Measurements from ENCODE around the gene AGK.

The AGK gene

GRCh38 chr7:141551094-141551781 is at the start of gene AGK:
Gene AGK, plus strand, starts transcription at chr7:141551410. Its CDS starts 4,057 bp downstream, at chr7:141555467.
- DNase-seq = peak; percentile 84

GRCh38 chr7:141501451-141501850 is 49.8 kb upstream of the AGK start:
- DNase-seq = no peak

GRCh38 chr7:141511316-141511675 is 39.9 kb upstream of the AGK start:
- DNase-seq = no peak

GRCh38 chr7:141511676-141512396 is 39.4 kb upstream of the AGK start:
- DNase-seq = no peak

GRCh38 chr7:141512597-141512996 is 38.6 kb upstream of the AGK start:
- no peak for DNase-seq

- no peak for DNase-seq
These were observed 37.5 kb upstream of the AGK start for GRCh38 chr7:141513720-141514119.

- DNase-seq = no peak
These were observed 35.3 kb upstream of the AGK start for GRCh38 chr7:141515941-141516340.

GRCh38 chr7:141519623-141520022 is 31.6 kb upstream of the AGK start:
- DNase-seq = no peak

- no peak for DNase-seq
These were observed 28.4 kb upstream of the AGK start for GRCh38 chr7:141522657-141523342.

- no peak for DNase-seq
These were observed 25.2 kb upstream of the AGK start for GRCh38 chr7:141525973-141526514.

- no peak for DNase-seq
These were observed 24.1 kb upstream of the AGK start for GRCh38 chr7:141527076-141527475.

- no peak for DNase-seq
These were observed 22.8 kb upstream of the AGK start for GRCh38 chr7:141528399-141528798.

GRCh38 chr7:141533149-141533949 is 17.9 kb upstream of the AGK start:
- DNase-seq = peak; percentile 60

- no peak for DNase-seq
These were observed 16.2 kb upstream of the AGK start for GRCh38 chr7:141534757-141535737.

GRCh38 chr7:141537906-141538305 is 13.3 kb upstream of the AGK start:
- DNase-seq = no peak

GRCh38 chr7:141541375-141541774 is 9.8 kb upstream of the AGK start:
- DNase-seq = no peak

- DNase-seq = no peak
These were observed 6.4 kb upstream of the AGK start for GRCh38 chr7:141544831-141545230.

GRCh38 chr7:141549582-141549981 is 1.6 kb upstream of the AGK start:
- no peak for DNase-seq

GRCh38 chr7:141550386-141551093 is 670 bp upstream of the AGK start:
- no peak for DNase-seq

GRCh38 chr7:141551782-141552181 is 572 bp downstream of the AGK start:
- no peak for DNase-seq

GRCh38 chr7:141557360-141557759 is 6.2 kb downstream of the AGK start:
- no peak for DNase-seq

Data from fibroblast of skin of right quadriceps (primary cell).